ENCODE measurements around the gene GPR137.
"Not testable (repeated sequence)": the region's sequence is repeated elsewhere in the genome, so short reads cannot be mapped to it uniquely, and the experiment has no call there.

GPR137 gene

GRCh38 chr11:64284962-64285884 is at the start of gene GPR137:
GPR137 (plus strand) TSS chr11:64285848; CDS start chr11:64286525, 677 bp downstream.
- peak; percentile 78 to 89 for DNase-seq (ENCODE audit: low read depth in 2 of 2)

- DNase-seq (ENCODE audit: low read depth in 2 of 2), result no peak
Measured at GRCh38 chr11:64237484-64237951, 48.1 kb upstream of the GPR137 start.

GRCh38 chr11:64238076-64238475 is 47.6 kb upstream of the GPR137 start:
- DNase-seq (ENCODE audit: low read depth in 2 of 2), result no peak

GRCh38 chr11:64238999-64239398 is 46.6 kb upstream of the GPR137 start:
- no peak for DNase-seq (ENCODE audit: low read depth in 2 of 2)

GRCh38 chr11:64239662-64240434 is 45.8 kb upstream of the GPR137 start:
- DNase-seq (ENCODE audit: low read depth in 2 of 2), result no peak

GRCh38 chr11:64240435-64241240 is 45.0 kb upstream of the GPR137 start, which contains the start of gene FKBP2:
FKBP2 (plus strand) TSS chr11:64241095; CDS start chr11:64242388, 1,293 bp downstream.
- DNase-seq (ENCODE audit: low read depth in 2 of 2), result peak; percentile 96 to 99

GRCh38 chr11:64241241-64241490 is 44.5 kb upstream of the GPR137 start:
- no peak for DNase-seq (ENCODE audit: low read depth in 2 of 2)

GRCh38 chr11:64241491-64242374 is 43.9 kb upstream of the GPR137 start:
- DNase-seq (ENCODE audit: low read depth in 2 of 2), result peak; percentile 99 to 100

GRCh38 chr11:64243236-64243854 is 42.3 kb upstream of the GPR137 start:
- no peak for DNase-seq (ENCODE audit: low read depth in 2 of 2)

GRCh38 chr11:64244107-64244506 is 41.5 kb upstream of the GPR137 start:
- DNase-seq (ENCODE audit: low read depth in 2 of 2), result no peak

- no peak for DNase-seq (ENCODE audit: low read depth in 2 of 2)
Measured at GRCh38 chr11:64244966-64245365, 40.7 kb upstream of the GPR137 start.

- DNase-seq (ENCODE audit: low read depth in 2 of 2), result peak in 1 of 2 donors; percentile 46
Measured at GRCh38 chr11:64245401-64245796, 40.2 kb upstream of the GPR137 start.

- peak; percentile 79 to 84 for DNase-seq (ENCODE audit: low read depth in 2 of 2)
Measured at GRCh38 chr11:64245797-64246620, 39.6 kb upstream of the GPR137 start.

GRCh38 chr11:64246621-64246870 is 39.1 kb upstream of the GPR137 start:
- DNase-seq (ENCODE audit: low read depth in 2 of 2), result not testable (repeated sequence)

GRCh38 chr11:64246871-64247728 is 38.5 kb upstream of the GPR137 start, which contains the start of gene PPP1R14B:
PPP1R14B (minus strand) TSS chr11:64246943; CDS start chr11:64246673, 270 bp downstream.
- DNase-seq (ENCODE audit: low read depth in 2 of 2), result peak; percentile 63 to 79

- no peak for DNase-seq (ENCODE audit: low read depth in 2 of 2)
Measured at GRCh38 chr11:64247729-64248531, 37.7 kb upstream of the GPR137 start.

- DNase-seq (ENCODE audit: low read depth in 2 of 2), result no peak
Measured at GRCh38 chr11:64248578-64248977, 37.1 kb upstream of the GPR137 start.

GRCh38 chr11:64249038-64249437 is 36.6 kb upstream of the GPR137 start:
- DNase-seq (ENCODE audit: low read depth in 2 of 2), result no peak
